GM19438 (cell line): ENCODE measurements around the gene CASP9.

ENCODE experiments used
- ATAC-seq: cut with Tn5 transposase; IDR thresholded peaks from one replicate; pipeline ENCODE4 v1.9.1; 2021; ENCODE audit warnings: low read depth; ENCODE audit not compliant: unreplicated experiment

CASP9 gene

GRCh38 chr1:15451014-15451722 is 72.8 kb downstream of the CASP9 start:
- ATAC-seq, result no peak

GRCh38 chr1:15449567-15449966 is 74.4 kb downstream of the CASP9 start:
- ATAC-seq, result no peak

- no peak for ATAC-seq
These were observed 75.0 kb downstream of the CASP9 start for GRCh38 chr1:15448877-15449462.

- ATAC-seq, result no peak
These were observed 77.8 kb downstream of the CASP9 start for GRCh38 chr1:15446212-15446611.

GRCh38 chr1:15445390-15446122 is 78.5 kb downstream of the CASP9 start:
- no peak for ATAC-seq

GRCh38 chr1:15444468-15445389 is 79.3 kb downstream of the CASP9 start:
- ATAC-seq, result no peak

- ATAC-seq, result no peak
These were observed 80.7 kb downstream of the CASP9 start for GRCh38 chr1:15443281-15443680.

GRCh38 chr1:15442759-15443158 is 81.3 kb downstream of the CASP9 start:
- ATAC-seq, result no peak

GRCh38 chr1:15442119-15442518 is 81.9 kb downstream of the CASP9 start:
- no peak for ATAC-seq
